Nephron progenitor cell (in vitro differentiated cells): Measurements from ENCODE around the gene PPTC7.
A peak's percentile ranks its signal among the peaks of the same experiment; 100 is the strongest.

ENCODE experiments used
- DNase-seq: peaks from one replicate; pipeline ENCODE4 v3.0.0; 2021
- H3K27ac Mint-ChIP-seq: 2 replicates; pipeline ENCODE4 v1.8.0; 2021; ENCODE audit warnings: mild to moderate bottlenecking, moderate library complexity, mixed read lengths
- H3K27me3 Mint-ChIP-seq: 2 replicates; pipeline ENCODE4 v1.8.0; 2021; ENCODE audit warnings: mild to moderate bottlenecking, low read depth, mixed read lengths; ENCODE audit not compliant: poor library complexity
- H3K36me3 Mint-ChIP-seq: 2 replicates; pipeline ENCODE4 v1.8.0; 2021; ENCODE audit warnings: low read depth, mixed read lengths
- H3K4me1 Mint-ChIP-seq: 2 replicates; pipeline ENCODE4 v1.8.0; 2021; ENCODE audit warnings: mixed read lengths
- H3K4me3 Mint-ChIP-seq: 2 replicates; pipeline ENCODE4 v1.8.0; 2021; ENCODE audit warnings: mild to moderate bottlenecking, moderate library complexity, mixed read lengths
- H3K9me3 Mint-ChIP-seq: 2 replicates; pipeline ENCODE4 v1.8.0; 2021; ENCODE audit warnings: mild to moderate bottlenecking, moderate library complexity, mixed read lengths
- CTCF ChIP-seq: fragments of 200-600 bp; sonication (generic); IDR thresholded peaks from 2 replicates; pipeline ENCODE4 v1.5.0; 2021; ENCODE audit warnings: antibody characterized with exemption

Gene PPTC7

DNA sequence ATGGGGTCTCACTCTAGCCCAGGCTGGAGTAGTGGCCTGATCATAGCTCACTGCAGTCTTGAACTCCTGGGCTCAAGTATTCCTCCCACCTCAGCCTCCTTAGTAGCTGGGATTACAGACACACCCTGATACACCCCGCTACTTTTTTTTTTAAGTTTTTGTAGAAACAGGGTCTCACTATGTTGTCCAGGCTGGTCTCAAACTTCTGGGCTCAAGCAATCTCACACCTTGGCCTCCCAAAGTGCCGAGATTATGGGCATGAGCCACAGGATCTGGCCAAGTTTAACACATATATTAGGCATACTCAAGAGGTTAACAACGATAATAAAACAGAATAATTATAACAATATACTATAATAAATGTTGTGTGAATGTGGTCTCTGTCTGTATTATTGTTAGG lies 25.8 kb downstream of the PPTC7 start:
- H3K9me3 Mint-ChIP-seq, result peaks cover 11% of the 10 kb centered on the region
- peaks cover 31% of the 10 kb centered on the region for H3K4me1 Mint-ChIP-seq
- no peaks in the 10 kb centered on the region for H3K27me3 Mint-ChIP-seq
- H3K36me3 Mint-ChIP-seq, result peaks cover 21% of the 10 kb centered on the region
- H3K27ac Mint-ChIP-seq, result no peak overlapping the region
- no peak overlapping the region for H3K4me3 Mint-ChIP-seq
- no peak for DNase-seq
- TF ChIP-seq CTCF, result no peak

DNA sequence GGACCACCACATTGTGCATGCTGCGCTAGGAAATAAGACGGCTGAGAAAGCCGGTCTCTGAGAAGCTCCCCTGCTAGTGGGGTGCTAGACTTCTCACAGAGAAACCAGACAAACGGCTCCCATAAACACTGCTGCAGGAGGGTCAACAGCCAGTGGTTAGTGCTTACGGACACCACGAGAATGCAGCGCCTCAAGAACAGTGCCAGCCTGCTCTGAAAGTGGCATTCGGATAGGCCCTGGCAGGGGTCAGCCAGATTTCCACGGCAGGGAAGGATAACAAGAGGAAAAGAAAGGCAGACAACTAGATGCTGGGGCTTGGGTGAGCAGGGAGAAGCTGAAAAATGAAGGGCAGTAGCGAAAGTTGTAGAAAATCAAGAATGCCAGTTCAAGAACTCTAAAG lies 26.4 kb downstream of the PPTC7 start:
- DNase-seq, result no peak
- TF ChIP-seq CTCF, result no peak
- Mint-ChIP-seq H3K9me3 (peaks cover 11% of the 10 kb centered on the region), H3K4me1 (peaks cover 28% of the 10 kb centered on the region), H3K4me3 (no peak overlapping the region), H3K27ac (peak overlapping the region; percentile 90), H3K36me3 (peaks cover 27% of the 10 kb centered on the region), H3K27me3 (no peaks in the 10 kb centered on the region)

DNA sequence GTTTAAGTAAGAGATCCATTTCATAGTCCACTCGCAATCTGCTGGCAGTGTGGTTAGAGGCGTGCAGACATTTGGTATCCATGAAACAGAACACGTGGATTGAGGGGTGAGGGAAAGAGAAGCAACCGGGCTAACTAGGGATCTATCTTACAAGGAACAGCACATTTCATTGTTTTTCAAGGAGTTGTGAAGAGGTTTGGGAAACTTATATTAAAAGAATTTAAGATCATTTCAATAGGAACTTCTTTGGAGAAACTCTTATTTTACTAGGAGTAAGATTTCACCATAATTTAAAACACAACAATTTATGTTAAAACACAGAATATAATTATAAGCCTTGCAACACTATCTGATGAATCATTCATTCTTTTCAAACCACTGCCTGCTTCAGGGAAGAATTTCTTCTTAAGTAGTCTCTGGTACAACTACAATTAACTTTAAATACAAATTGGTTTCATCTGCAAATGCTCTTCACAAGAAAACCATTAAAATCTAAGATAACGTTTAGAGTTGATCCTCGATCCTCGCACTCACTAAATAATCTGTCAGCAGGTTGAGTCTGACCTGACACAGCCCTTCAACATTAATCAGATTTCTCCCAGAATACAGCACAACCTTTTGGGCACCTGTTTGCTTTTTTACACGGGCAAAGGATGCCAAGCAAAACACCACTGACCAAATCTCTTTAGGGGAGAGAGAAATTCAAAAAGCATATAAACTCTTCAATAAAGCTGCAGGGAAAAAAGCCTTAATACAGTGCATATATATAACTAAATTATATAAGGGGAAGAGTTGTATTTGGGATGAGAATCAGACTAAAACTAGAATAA lies 27.3 kb downstream of the PPTC7 start:
- Mint-ChIP-seq H3K27ac (peak overlapping the region; percentile 5), H3K9me3 (peaks cover 11% of the 10 kb centered on the region), H3K36me3 (peaks cover 32% of the 10 kb centered on the region), H3K4me3 (no peak overlapping the region), H3K4me1 (peaks cover 20% of the 10 kb centered on the region), H3K27me3 (no peaks in the 10 kb centered on the region)
- no peak for DNase-seq
- no peak for TF ChIP-seq CTCF

DNA sequence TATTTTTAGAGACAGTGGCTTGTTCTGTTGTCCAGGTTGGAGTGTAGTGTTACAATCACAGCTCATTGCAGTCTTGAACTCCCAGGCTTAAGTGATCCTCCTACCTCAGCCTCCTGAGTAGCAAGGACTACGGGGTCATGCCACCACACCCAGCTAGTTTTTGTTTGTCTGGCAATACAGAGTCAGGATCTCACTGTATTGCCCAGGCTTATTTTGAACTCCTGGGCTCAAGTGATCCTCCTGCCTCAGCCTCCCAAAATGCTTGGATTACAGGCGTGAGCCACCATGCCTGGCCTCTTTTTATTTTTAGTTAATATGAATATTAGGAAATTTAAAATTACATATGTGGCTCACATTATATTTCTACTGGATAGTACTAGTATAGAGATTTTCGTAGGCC lies 28.9 kb downstream of the PPTC7 start:
- H3K36me3 Mint-ChIP-seq, result peaks cover 37% of the 10 kb centered on the region
- peaks cover 21% of the 10 kb centered on the region for H3K4me1 Mint-ChIP-seq
- H3K27ac Mint-ChIP-seq, result no peak overlapping the region
- TF ChIP-seq CTCF, result no peak
- DNase-seq, result no peak
- H3K9me3 Mint-ChIP-seq, result peaks cover 11% of the 10 kb centered on the region
- no peaks in the 10 kb centered on the region for H3K27me3 Mint-ChIP-seq
- H3K4me3 Mint-ChIP-seq, result no peak overlapping the region

DNA sequence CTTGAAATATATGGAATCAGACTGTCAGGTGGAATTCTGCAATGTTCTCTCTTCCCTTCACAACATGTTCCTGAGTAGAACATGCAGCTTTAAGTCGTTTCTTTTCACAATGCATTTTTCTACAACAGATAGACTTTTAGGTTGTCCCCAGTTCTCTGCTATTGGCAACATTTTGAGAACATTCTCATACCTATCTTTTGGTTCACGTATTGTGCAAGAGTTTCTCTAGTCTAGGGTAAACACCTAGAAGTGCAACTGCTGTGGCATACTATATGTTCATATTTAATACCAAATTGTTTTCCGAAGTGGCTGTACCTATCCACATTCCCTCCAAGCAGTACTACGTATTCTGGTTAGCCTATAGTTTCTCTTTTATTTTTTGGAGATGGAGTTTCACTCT lies 32.1 kb downstream of the PPTC7 start:
- DNase-seq, result no peak
- no peak for TF ChIP-seq CTCF
- no peak overlapping the region for H3K4me3 Mint-ChIP-seq
- no peak overlapping the region for H3K27ac Mint-ChIP-seq
- H3K36me3 Mint-ChIP-seq, result peaks cover 34% of the 10 kb centered on the region
- H3K9me3 Mint-ChIP-seq, result no peaks in the 10 kb centered on the region
- peaks cover 22% of the 10 kb centered on the region for H3K4me1 Mint-ChIP-seq
- H3K27me3 Mint-ChIP-seq, result no peaks in the 10 kb centered on the region

- no peak for DNase-seq
- no peak overlapping the region for H3K4me3 Mint-ChIP-seq
- no peaks in the 10 kb centered on the region for H3K27me3 Mint-ChIP-seq
- H3K36me3 Mint-ChIP-seq, result peaks cover 42% of the 10 kb centered on the region
- TF ChIP-seq CTCF, result no peak
- no peak overlapping the region for H3K27ac Mint-ChIP-seq
- peaks cover 17% of the 10 kb centered on the region for H3K4me1 Mint-ChIP-seq
- H3K9me3 Mint-ChIP-seq, result no peaks in the 10 kb centered on the region
Measured at GRCh38 chr12:110549716-110550115, 33.4 kb downstream of the PPTC7 start.
